Prostate gland (tissue), 2 donors: ENCODE results near the gene GPR146.

Experiments
- POLR2AphosphoS5 ChIP-seq: sonication (generic); formaldehyde crosslinking; IDR thresholded peaks from one replicate; pipeline ENCODE4 v1.6.1; 2017; ENCODE audit warnings: antibody characterized with exemption
- TF ChIP-seq, protein P1 (sequence below), 4 experiments: fragments of 200-600 bp in 2 of 4; fragments of 450-650 bp in 2 of 4; sonication (generic) in 2 of 4; IDR thresholded peaks; 1 replicate in 3 of 4; 2 replicates in 1 of 4; pipeline ENCODE4 v1.5.1; 2016 to 2019; ENCODE audit warnings: antibody characterized with exemption in 4 of 4, mild to moderate bottlenecking in 2 of 4, moderate library complexity in 2 of 4

DNA sequence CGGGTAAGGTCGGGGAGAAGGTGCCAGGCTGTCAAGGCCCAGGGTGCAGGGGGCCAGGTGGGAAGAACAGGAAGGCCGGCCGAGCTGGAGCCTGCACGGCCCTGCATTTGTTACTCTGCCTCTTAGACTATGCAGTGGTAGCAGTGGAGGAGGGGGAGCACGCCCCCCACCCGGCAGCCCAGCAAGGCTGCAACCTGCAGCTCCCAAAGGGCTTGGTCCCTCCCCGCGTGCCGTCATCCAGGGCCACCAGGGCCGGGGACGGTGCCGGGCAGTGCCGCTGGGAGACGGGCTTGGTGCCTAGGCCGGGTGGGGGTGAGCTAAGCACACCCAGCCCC is 36.5 kb downstream of the GPR146 start:
- TF ChIP-seq, protein P1, sequence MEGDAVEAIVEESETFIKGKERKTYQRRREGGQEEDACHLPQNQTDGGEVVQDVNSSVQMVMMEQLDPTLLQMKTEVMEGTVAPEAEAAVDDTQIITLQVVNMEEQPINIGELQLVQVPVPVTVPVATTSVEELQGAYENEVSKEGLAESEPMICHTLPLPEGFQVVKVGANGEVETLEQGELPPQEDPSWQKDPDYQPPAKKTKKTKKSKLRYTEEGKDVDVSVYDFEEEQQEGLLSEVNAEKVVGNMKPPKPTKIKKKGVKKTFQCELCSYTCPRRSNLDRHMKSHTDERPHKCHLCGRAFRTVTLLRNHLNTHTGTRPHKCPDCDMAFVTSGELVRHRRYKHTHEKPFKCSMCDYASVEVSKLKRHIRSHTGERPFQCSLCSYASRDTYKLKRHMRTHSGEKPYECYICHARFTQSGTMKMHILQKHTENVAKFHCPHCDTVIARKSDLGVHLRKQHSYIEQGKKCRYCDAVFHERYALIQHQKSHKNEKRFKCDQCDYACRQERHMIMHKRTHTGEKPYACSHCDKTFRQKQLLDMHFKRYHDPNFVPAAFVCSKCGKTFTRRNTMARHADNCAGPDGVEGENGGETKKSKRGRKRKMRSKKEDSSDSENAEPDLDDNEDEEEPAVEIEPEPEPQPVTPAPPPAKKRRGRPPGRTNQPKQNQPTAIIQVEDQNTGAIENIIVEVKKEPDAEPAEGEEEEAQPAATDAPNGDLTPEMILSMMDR (IDR thresholded peaks at IDR 0.05) = no peak
- TF ChIP-seq POLR2AphosphoS5 = no peak
